Measurements from ENCODE around the gene CASP2. TPM values are rescaled to one million over a fixed set of nuclear protein-coding genes. Genes with fewer than 3 reads are reported as not detected.

Gene CASP2
- polyA plus RNA-seq, 5 donors, result 52.2 to 64.8 (median 62.7) TPM

DNA sequence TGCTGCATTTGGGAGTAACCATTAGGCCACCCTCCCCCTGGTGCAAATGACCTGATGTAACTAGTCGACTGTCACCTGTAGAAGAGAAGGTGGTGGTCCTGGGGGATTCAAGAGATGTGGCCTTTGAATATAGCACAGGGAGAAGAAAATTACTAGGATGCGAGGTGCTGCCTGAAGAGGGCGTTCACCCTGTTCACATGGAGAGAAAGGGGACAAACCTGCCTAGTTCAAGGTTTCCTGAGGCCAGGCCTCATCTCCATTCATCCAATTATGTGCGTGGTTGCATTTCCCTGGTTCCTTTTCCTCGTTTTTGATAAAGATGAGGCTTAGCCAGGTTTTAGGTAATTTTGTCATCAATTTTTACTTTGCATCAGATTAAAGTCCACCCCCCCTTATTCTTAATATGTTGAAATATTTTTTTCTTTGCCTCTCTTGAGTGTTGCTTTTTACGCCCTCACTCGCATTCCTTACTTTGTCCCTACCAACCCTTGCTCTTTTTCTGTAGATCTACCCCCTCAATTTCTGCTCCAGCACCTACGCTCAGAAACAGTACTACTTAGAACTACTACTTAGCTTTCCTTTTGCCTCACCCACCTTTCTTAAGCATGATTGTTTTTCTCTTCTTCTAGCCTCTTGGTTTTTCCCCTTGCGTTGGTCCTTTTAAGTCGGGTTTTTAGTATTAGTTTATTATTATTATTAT lies 41.5 kb downstream of the CASP2 start:
- DNase-seq, result no peak

DNA sequence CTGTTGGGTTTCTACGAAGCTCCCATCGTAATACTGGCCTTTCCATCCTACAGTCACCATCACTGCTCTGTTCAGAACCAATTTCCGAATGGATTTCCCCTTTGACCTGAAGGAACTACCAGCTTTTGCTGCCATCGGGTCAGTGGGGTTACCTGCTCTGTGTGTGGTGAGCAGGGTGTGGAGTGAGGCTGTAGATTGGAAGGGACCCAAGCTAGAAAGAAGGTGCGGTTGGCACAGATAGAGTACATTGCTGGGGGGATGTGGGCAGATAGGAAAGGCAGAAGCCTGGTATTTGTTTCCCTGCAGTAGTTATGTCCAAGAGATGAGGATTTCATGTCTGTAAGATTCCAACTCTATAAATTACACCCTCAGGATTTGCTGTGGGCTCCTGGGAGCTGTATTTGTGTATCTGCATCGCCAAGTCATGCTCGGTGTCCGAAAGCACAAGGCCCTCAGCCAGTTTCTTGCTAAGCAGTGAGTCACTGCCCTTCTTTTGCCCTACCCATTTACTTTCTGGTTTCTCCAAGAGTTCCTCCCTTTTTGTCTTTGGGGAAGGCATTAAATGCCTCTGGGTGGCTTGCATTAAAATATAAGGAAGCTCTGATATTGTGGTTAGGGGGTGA lies 43.1 kb downstream of the CASP2 start:
- no peak for DNase-seq

- no peak for DNase-seq
These were observed 46.1 kb downstream of the CASP2 start for GRCh38 chr7:143334244-143334643.

GRCh38 chr7:143337216-143337615 lies 49.1 kb downstream of the CASP2 start:
- DNase-seq, result no peak

GRCh38 chr7:143341842-143342241 lies 53.7 kb downstream of the CASP2 start:
- DNase-seq, result no peak

DNA sequence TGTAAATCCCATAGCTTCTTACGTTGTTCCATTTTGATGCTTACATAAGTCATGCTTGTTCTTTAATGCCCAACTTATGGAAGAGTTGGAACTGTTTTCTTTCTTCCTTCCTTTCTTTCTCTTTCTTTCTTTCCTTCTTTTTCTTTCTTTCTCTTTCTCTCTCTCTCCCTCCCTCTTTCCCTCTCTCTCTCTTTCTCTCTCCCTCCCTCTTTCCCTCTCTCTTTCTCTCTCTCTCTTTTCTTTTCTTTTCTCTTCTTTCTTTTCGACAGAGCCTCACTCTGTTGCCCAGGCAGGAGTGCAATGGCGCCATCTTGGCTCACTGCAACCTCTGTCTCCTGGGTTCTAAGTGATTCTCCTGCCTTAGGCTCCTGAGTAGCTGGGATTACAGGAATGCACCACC lies 55.4 kb downstream of the CASP2 start:
- no peak for DNase-seq

- no peak for DNase-seq
These were observed 57.3 kb downstream of the CASP2 start for GRCh38 chr7:143345428-143345900.

GRCh38 chr7:143346018-143346417 lies 57.9 kb downstream of the CASP2 start:
- no peak for DNase-seq

- no peak for DNase-seq
These were observed 59.8 kb downstream of the CASP2 start for GRCh38 chr7:143347950-143348349.

DNA sequence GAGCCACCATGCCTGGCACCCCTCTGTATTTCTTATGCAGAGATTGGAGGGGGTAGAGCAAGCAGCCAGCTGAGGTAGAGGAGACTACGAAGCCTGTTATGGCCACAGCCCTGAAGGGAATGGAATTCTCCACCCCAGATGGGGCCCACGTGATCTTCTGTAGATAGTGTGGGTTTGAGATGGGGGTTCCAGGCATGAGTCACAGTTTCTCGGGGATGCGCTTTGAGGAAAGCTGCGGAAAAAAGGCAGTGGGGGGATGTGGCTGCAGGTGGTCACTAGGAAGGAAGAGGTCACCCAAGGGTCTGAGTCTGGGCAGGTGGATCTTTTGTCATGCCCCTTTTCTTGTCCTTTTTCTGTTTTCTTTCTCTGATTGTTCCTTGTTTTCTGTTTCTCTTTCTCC lies 62.9 kb downstream of the CASP2 start:
- no peak for DNase-seq

DNA sequence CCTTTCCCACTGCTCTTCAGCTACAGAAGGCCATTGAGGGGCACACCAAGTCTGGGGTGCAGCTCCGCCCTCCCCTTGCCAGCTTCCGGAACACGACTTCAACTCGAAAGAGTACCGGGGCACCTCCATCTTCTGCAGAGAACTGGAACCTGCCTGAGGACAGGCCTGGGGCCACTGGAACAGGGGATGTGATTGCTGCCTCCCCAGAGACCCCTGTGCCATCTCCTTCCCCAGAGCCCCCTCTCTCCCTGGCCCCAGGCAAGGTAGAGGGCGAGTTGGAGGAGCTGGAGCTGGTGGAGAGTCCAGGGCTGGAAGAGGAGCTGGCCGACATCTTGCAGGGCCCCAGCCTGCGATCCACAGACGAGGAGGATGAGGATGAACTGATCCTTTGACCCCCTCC lies 63.4 kb downstream of the CASP2 start:
- no peak for DNase-seq

GRCh38 chr7:143352531-143353002 lies 64.4 kb downstream of the CASP2 start:
- no peak for DNase-seq

GRCh38 chr7:143354376-143354775 lies 66.2 kb downstream of the CASP2 start:
- no peak for DNase-seq

DNA sequence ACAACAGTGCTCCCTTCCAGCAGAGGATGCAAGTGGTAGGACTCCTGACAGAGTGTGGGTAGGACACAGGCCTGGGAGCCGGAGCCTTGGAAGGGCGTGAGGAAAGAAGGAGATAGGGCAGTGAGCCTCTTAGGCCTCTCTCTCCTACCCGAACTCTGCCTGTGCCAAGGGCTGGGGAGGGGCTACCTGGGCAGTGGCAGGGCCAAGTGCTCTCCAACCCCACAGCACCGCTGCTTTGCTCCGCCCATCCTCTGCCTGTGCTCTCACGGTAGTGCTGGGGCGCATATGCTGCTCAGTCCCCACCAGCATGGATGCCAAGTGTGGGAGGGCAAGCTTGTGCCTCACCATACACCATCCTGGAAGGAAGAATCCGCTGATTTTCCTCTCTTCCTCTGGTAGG lies 66.8 kb downstream of the CASP2 start:
- DNase-seq, result no peak

DNA sequence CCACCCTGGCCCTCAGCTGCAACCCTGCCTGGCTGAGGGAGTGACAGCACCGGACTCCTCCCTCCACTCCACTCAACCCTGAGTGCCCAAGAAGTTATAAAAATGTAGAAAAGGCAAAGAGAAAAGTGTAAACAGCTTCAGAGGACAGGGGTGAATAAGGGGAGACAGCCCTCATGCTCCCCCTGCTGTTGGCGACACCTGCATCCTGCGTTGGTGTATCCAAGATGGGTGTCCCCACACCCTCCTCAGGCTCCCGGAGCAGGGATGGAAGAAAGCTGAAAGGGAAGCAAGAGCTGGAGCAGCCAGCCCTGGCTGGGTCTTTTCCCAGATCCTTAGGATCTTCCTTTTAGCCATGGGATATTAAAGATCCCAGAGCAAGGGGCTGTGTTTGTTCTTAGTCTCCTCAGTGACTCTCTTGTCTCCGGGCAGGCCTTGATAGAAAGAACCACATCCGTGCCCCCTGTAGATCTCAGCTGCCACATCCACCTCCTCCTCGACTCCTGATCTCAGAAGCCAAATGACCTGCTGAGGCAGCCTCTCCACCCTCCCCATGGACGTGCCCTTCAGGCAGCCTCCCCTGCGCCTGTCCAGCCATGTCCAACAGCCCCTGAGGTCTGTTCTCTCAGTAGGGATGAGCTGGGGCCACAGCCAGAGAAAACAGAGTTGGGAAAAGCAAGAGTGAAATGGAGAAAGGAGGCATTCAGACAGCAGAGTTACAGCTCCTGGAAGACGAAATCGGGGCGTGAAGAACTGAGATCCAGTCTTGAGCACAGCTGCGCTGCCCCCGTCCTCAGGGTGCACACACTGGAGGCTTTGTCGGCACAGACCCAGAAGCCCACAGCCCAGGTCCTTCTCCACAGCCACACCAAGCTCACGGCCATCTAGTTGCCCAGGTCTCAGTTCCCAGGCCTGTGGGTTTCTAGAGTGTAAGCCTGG lies 67.6 kb downstream of the CASP2 start:
- DNase-seq, result no peak

DNA sequence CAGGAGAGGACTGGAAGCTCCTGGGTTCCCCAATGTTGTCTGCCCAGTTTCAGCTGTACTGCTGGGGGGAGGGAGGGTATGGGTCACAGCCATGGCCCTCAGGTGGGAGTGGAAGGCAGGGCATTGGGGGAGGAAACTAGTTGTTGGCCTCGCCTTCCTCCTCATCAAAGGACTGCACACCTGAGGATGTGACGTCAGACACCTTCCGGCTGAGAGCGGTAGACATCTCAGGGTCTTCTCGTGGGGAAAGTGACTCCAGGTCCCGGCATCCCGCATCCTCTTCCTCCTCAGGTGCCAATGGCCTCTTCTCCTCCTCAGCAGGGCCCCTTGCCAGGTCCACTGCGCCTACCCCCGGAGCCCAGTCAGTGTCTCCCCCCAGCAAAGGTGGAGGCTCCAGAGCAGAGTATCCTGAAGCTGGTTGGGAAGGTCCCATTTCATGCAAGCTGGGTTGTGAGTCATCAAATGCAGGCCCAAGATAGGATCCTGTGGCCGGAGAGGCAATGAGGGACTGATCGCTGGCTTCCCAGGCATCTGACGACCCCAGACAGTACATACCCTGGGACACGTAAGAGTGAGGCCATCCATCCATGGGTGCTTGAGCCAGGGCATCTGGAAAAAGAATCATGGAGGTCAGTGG lies 68.4 kb downstream of the CASP2 start:
- no peak for DNase-seq

Other genes with a start within 250 kb of the CASP2 start
- gene OR6V1, start 236.0 kb upstream of the CASP2 start, polyA plus RNA-seq (ENCODE audit: insufficient read depth in 1 of 5, insufficient read length in 5 of 5, low replicate concordance in 1 of 5), result not detected
- gene PIP, start 156.3 kb upstream of the CASP2 start, polyA plus RNA-seq (ENCODE audit: insufficient read depth in 1 of 5, insufficient read length in 5 of 5, low replicate concordance in 1 of 5), result not detected
- not detected for gene TAS2R39, start 104.9 kb upstream of the CASP2 start, polyA plus RNA-seq (ENCODE audit: insufficient read depth in 1 of 5, insufficient read length in 5 of 5, low replicate concordance in 1 of 5)
- not detected for gene TAS2R40, start 66.3 kb upstream of the CASP2 start, polyA plus RNA-seq (ENCODE audit: insufficient read depth in 1 of 5, insufficient read length in 5 of 5, low replicate concordance in 1 of 5)
- 100 to 1,000 TPM; 105 to 130 (median 124) TPM for gene GSTK1, start 24.9 kb upstream of the CASP2 start, polyA plus RNA-seq (ENCODE audit: insufficient read depth in 1 of 5, insufficient read length in 5 of 5, low replicate concordance in 1 of 5)
- gene TMEM139, start 3.4 kb upstream of the CASP2 start, polyA plus RNA-seq (ENCODE audit: insufficient read depth in 1 of 5, insufficient read length in 5 of 5, low replicate concordance in 1 of 5), result 1 to 10 TPM; 4.9 to 8.4 (median 6.9) TPM
- gene CLCN1, start 27.8 kb downstream of the CASP2 start, polyA plus RNA-seq (ENCODE audit: insufficient read depth in 1 of 5, insufficient read length in 5 of 5, low replicate concordance in 1 of 5), result under 1 TPM in 1 of 5 donors, not detected in 4; 0.09 TPM
- gene FAM131B, start 74.4 kb downstream of the CASP2 start, polyA plus RNA-seq (ENCODE audit: insufficient read depth in 1 of 5, insufficient read length in 5 of 5, low replicate concordance in 1 of 5), result 1 to 10 TPM; 1.7 to 2.6 (median 2.2) TPM
- gene ZYX, start 93.0 kb downstream of the CASP2 start, polyA plus RNA-seq (ENCODE audit: insufficient read depth in 1 of 5, insufficient read length in 5 of 5, low replicate concordance in 1 of 5), result 100 to 1,000 TPM; 105 to 328 (median 157) TPM
- gene EPHA1, start 120.5 kb downstream of the CASP2 start, polyA plus RNA-seq (ENCODE audit: insufficient read depth in 1 of 5, insufficient read length in 5 of 5, low replicate concordance in 1 of 5), result 10 to 100 TPM; 10.5 to 15.8 (median 13.2) TPM
- not detected for gene TAS2R60, start 155.1 kb downstream of the CASP2 start, polyA plus RNA-seq (ENCODE audit: insufficient read depth in 1 of 5, insufficient read length in 5 of 5, low replicate concordance in 1 of 5)
- not detected for gene TAS2R41, start 189.5 kb downstream of the CASP2 start, polyA plus RNA-seq (ENCODE audit: insufficient read depth in 1 of 5, insufficient read length in 5 of 5, low replicate concordance in 1 of 5)

All from right lung (tissue), 5 donors.